ENCODE measurements around the gene PTPN11. TPM values are rescaled to one million over a fixed set of nuclear protein-coding genes. Genes with fewer than 3 reads are reported as not detected.

Gene PTPN11
- total and polyA plus RNA-seq, 2 experiments from 2014 or later = 87.0 to 94.7 TPM

DNA sequence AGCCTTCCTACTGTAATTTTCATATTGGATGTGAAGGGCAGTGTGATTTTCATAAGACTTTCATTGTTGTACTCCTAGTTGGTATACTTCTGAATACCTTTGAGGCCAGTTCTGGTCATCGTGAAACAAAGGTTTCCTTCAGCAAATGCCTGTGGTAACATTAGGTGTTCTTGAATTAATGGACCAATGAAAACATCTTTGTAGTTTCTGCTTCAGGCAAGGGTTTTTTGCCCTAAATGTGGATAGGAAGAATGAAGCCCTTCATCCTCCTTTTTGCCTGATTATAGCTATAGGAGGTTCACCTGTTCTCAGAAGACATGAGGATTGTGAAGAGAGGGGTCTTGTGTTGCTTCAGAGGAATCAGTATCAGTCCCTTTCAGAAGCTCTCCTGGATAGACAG is 60.7 kb downstream of the PTPN11 start:
- Mint-ChIP-seq H3K4me1 (no peaks in the 10 kb centered on the region), H3K27me3 (ENCODE audit: insufficient read depth, low read depth, poor library complexity) (no peaks in the 10 kb centered on the region), H3K4me3 (no peak overlapping the region), H3K36me3 (ENCODE audit: low read depth) (peaks cover 77% of the 10 kb centered on the region), H3K27ac (no peak overlapping the region), H3K9me3 (no peaks in the 10 kb centered on the region)
- no peaks in the 10 kb centered on the region for H3K27me3 ChIP-seq (ENCODE audit: insufficient read depth)
- no peak overlapping the region for H3K4me2 ChIP-seq
- H3K4me1 ChIP-seq (ENCODE audit: insufficient read depth) = no peaks in the 10 kb centered on the region
- no peak for TF ChIP-seq JUNB (IDR thresholded peaks at IDR 0.05; ENCODE audit: unreplicated experiment)
- TF ChIP-seq EZH2phosphoT487 (IDR thresholded peaks at IDR 0.05; ENCODE audit: unreplicated experiment) = no peak
- no peak for TF ChIP-seq NANOG (IDR thresholded peaks at IDR 0.05; ENCODE audit: borderline replicate concordance)
- TF ChIP-seq ZNF114 (CRISPR knock-in tag; IDR thresholded peaks at IDR 0.05) = no peak
- TF ChIP-seq, protein P1, sequence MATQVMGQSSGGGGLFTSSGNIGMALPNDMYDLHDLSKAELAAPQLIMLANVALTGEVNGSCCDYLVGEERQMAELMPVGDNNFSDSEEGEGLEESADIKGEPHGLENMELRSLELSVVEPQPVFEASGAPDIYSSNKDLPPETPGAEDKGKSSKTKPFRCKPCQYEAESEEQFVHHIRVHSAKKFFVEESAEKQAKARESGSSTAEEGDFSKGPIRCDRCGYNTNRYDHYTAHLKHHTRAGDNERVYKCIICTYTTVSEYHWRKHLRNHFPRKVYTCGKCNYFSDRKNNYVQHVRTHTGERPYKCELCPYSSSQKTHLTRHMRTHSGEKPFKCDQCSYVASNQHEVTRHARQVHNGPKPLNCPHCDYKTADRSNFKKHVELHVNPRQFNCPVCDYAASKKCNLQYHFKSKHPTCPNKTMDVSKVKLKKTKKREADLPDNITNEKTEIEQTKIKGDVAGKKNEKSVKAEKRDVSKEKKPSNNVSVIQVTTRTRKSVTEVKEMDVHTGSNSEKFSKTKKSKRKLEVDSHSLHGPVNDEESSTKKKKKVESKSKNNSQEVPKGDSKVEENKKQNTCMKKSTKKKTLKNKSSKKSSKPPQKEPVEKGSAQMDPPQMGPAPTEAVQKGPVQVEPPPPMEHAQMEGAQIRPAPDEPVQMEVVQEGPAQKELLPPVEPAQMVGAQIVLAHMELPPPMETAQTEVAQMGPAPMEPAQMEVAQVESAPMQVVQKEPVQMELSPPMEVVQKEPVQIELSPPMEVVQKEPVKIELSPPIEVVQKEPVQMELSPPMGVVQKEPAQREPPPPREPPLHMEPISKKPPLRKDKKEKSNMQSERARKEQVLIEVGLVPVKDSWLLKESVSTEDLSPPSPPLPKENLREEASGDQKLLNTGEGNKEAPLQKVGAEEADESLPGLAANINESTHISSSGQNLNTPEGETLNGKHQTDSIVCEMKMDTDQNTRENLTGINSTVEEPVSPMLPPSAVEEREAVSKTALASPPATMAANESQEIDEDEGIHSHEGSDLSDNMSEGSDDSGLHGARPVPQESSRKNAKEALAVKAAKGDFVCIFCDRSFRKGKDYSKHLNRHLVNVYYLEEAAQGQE (IDR thresholded peaks at IDR 0.05; ENCODE audit: unreplicated experiment) = no peak
- TF ChIP-seq EZH2 (IDR thresholded peaks at IDR 0.05; ENCODE audit: low read depth, unreplicated experiment) = no peak
- TF ChIP-seq STAT1 (IDR thresholded peaks at IDR 0.05; ENCODE audit: unreplicated experiment) = no peak
- TF ChIP-seq, protein P2, sequence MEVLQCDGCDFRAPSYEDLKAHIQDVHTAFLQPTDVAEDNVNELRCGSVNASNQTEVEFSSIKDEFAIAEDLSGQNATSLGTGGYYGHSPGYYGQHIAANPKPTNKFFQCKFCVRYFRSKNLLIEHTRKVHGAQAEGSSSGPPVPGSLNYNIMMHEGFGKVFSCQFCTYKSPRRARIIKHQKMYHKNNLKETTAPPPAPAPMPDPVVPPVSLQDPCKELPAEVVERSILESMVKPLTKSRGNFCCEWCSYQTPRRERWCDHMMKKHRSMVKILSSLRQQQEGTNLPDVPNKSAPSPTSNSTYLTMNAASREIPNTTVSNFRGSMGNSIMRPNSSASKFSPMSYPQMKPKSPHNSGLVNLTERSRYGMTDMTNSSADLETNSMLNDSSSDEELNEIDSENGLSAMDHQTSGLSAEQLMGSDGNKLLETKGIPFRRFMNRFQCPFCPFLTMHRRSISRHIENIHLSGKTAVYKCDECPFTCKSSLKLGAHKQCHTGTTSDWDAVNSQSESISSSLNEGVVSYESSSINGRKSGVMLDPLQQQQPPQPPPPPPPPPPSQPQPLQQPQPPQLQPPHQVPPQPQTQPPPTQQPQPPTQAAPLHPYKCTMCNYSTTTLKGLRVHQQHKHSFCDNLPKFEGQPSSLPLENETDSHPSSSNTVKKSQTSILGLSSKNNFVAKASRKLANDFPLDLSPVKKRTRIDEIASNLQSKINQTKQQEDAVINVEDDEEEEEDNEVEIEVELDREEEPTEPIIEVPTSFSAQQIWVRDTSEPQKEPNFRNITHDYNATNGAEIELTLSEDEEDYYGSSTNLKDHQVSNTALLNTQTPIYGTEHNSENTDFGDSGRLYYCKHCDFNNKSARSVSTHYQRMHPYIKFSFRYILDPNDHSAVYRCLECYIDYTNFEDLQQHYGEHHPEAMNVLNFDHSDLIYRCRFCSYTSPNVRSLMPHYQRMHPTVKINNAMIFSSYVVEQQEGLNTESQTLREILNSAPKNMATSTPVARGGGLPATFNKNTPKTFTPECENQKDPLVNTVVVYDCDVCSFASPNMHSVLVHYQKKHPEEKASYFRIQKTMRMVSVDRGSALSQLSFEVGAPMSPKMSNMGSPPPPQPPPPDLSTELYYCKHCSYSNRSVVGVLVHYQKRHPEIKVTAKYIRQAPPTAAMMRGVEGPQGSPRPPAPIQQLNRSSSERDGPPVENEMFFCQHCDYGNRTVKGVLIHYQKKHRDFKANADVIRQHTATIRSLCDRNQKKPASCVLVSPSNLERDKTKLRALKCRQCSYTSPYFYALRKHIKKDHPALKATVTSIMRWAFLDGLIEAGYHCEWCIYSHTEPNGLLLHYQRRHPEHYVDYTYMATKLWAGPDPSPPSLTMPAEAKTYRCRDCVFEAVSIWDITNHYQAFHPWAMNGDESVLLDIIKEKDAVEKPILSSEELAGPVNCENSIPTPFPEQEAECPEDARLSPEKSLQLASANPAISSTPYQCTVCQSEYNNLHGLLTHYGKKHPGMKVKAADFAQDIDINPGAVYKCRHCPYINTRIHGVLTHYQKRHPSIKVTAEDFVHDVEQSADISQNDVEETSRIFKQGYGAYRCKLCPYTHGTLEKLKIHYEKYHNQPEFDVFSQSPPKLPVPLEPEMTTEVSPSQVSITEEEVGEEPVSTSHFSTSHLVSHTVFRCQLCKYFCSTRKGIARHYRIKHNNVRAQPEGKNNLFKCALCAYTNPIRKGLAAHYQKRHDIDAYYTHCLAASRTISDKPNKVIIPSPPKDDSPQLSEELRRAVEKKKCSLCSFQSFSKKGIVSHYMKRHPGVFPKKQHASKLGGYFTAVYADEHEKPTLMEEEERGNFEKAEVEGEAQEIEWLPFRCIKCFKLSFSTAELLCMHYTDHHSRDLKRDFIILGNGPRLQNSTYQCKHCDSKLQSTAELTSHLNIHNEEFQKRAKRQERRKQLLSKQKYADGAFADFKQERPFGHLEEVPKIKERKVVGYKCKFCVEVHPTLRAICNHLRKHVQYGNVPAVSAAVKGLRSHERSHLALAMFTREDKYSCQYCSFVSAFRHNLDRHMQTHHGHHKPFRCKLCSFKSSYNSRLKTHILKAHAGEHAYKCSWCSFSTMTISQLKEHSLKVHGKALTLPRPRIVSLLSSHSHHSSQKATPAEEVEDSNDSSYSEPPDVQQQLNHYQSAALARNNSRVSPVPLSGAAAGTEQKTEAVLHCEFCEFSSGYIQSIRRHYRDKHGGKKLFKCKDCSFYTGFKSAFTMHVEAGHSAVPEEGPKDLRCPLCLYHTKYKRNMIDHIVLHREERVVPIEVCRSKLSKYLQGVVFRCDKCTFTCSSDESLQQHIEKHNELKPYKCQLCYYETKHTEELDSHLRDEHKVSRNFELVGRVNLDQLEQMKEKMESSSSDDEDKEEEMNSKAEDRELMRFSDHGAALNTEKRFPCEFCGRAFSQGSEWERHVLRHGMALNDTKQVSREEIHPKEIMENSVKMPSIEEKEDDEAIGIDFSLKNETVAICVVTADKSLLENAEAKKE (CRISPR knock-in tag; IDR thresholded peaks at IDR 0.05) = no peak
- TF ChIP-seq CREB1 (CRISPR knock-in tag; IDR thresholded peaks at IDR 0.05; ENCODE audit: low read depth) = no peak
- TF ChIP-seq ZNF331 (CRISPR knock-in tag; IDR thresholded peaks at IDR 0.05; ENCODE audit: low read depth) = no peak
- TF ChIP-seq, protein P3, sequence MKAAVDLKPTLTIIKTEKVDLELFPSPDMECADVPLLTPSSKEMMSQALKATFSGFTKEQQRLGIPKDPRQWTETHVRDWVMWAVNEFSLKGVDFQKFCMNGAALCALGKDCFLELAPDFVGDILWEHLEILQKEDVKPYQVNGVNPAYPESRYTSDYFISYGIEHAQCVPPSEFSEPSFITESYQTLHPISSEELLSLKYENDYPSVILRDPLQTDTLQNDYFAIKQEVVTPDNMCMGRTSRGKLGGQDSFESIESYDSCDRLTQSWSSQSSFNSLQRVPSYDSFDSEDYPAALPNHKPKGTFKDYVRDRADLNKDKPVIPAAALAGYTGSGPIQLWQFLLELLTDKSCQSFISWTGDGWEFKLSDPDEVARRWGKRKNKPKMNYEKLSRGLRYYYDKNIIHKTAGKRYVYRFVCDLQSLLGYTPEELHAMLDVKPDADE (IDR thresholded peaks at IDR 0.05) = no peak
- no peak for TF ChIP-seq POLR2AphosphoS5 (IDR thresholded peaks at IDR 0.05; ENCODE audit: low read depth)
- TF ChIP-seq, protein P4, sequence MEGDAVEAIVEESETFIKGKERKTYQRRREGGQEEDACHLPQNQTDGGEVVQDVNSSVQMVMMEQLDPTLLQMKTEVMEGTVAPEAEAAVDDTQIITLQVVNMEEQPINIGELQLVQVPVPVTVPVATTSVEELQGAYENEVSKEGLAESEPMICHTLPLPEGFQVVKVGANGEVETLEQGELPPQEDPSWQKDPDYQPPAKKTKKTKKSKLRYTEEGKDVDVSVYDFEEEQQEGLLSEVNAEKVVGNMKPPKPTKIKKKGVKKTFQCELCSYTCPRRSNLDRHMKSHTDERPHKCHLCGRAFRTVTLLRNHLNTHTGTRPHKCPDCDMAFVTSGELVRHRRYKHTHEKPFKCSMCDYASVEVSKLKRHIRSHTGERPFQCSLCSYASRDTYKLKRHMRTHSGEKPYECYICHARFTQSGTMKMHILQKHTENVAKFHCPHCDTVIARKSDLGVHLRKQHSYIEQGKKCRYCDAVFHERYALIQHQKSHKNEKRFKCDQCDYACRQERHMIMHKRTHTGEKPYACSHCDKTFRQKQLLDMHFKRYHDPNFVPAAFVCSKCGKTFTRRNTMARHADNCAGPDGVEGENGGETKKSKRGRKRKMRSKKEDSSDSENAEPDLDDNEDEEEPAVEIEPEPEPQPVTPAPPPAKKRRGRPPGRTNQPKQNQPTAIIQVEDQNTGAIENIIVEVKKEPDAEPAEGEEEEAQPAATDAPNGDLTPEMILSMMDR (conservative IDR thresholded peaks at IDR 0.05; ENCODE audit: low read depth in 2 of 2) = no peak
- H3K4me3 ChIP-seq = no peak overlapping the region
- peaks cover 23% of the 10 kb centered on the region; the same call in 1 of the 2 replicates for H4K20me1 ChIP-seq (replicated peaks; ENCODE audit: insufficient read depth)
- H3F3A ChIP-seq (replicated peaks; ENCODE audit: low read depth) = no peaks in the 10 kb centered on the region
- H2AFZ ChIP-seq = no peak overlapping the region
- peaks cover 27% of the 10 kb centered on the region for H3K36me3 ChIP-seq (ENCODE audit: insufficient read depth)
- H3K27ac ChIP-seq (ENCODE audit: low read depth) = no peak overlapping the region
- H3K79me2 ChIP-seq (replicated peaks; ENCODE audit: insufficient read depth) = no peaks in the 10 kb centered on the region
- no peaks in the 10 kb centered on the region for H3K9me2 ChIP-seq (ENCODE audit: insufficient read depth)
- DNase-seq (ENCODE audit: low spot score) (no peak), ATAC-seq (no peak)
